H1 (cell line): ENCODE data around the gene NECTIN2.

Experiments used
- BCL11A ChIP-seq, 2 experiments: IDR thresholded peaks; one replicate each; pipeline ENCODE4 v1.6.1; 2011; ENCODE audit warnings: low read depth in 2 of 2, low read length in 2 of 2, mild to moderate bottlenecking in 2 of 2
- CHD1 ChIP-seq: IDR thresholded peaks from 2 replicates; pipeline ENCODE4 v1.6.1; 2012; ENCODE audit warnings: low read depth, low read length, improper control_type of control experiment
- CHD2 ChIP-seq: IDR thresholded peaks from 2 replicates; pipeline ENCODE4 v1.6.1; 2012; ENCODE audit warnings: low read length, improper control_type of control experiment
- CTCF ChIP-seq, 3 experiments: IDR thresholded peaks; 1 replicate in 2 of 3; 2 replicates in 1 of 3; pipeline versions ENCODE4 v1.5.1 to v1.6.1; 2011; ENCODE audit warnings: low read length in 3 of 3, mild to moderate bottlenecking in 3 of 3, inconsistent platforms in 2 of 3, low read depth in 1 of 3, moderate library complexity in 1 of 3; ENCODE audit not compliant: insufficient read depth in 1 of 3; ENCODE audit errors: control extremely low read depth in 1 of 3
- FOSL1 ChIP-seq: IDR thresholded peaks from 2 replicates; pipeline ENCODE4 v1.6.1; 2011; ENCODE audit warnings: mild to moderate bottlenecking, low read depth, low read length, moderate library complexity; ENCODE audit not compliant: insufficient read depth
- GTF2F1 ChIP-seq: IDR thresholded peaks from 2 replicates; pipeline ENCODE4 v1.6.1; 2012; ENCODE audit warnings: low read depth, low read length, improper control_type of control experiment, borderline replicate concordance
- HDAC6 ChIP-seq: IDR thresholded peaks from one replicate; pipeline ENCODE4 v1.7.1; 2012; ENCODE audit warnings: low read depth, mild to moderate bottlenecking, inconsistent platforms, low read length, moderate library complexity
- KDM1A ChIP-seq: fragments of 200-600, 300-600 bp; sonication (generic); IDR thresholded peaks from 2 replicates; pipeline ENCODE4 v1.7.1; 2016; ENCODE audit warnings: mild to moderate bottlenecking, low read length, borderline replicate concordance
- POLR2A ChIP-seq, 2 experiments: IDR thresholded peaks; 1 replicate in 1 of 2; 2 replicates in 1 of 2; pipeline ENCODE4 v1.6.1; 2011; ENCODE audit warnings: low read depth in 2 of 2, low read length in 2 of 2, mild to moderate bottlenecking in 2 of 2; ENCODE audit errors: control extremely low read depth in 1 of 2
- RAD21 ChIP-seq, 2 experiments: IDR thresholded peaks in 1 of 2; conservative IDR thresholded peaks in 1 of 2; 2 replicates each; pipeline ENCODE4 v1.6.1; 2011; ENCODE audit warnings: low read depth in 2 of 2, low read length in 2 of 2, improper control_type of control experiment in 1 of 2, inconsistent platforms in 1 of 2, mild to moderate bottlenecking in 1 of 2, moderate library complexity in 1 of 2
- SIN3A ChIP-seq, 2 experiments: IDR thresholded peaks in 1 of 2; conservative IDR thresholded peaks in 1 of 2; 2 replicates each; pipeline ENCODE4 v1.6.1; 2011 to 2012; ENCODE audit warnings: low read length in 2 of 2, improper control_type of control experiment in 1 of 2, low read depth in 1 of 2, mild to moderate bottlenecking in 1 of 2
- ZNF274 ChIP-seq: IDR thresholded peaks from 2 replicates; pipeline ENCODE4 v1.7.0; 2012; ENCODE audit warnings: low read length, borderline replicate concordance; ENCODE audit errors: extremely low read depth

DNA sequence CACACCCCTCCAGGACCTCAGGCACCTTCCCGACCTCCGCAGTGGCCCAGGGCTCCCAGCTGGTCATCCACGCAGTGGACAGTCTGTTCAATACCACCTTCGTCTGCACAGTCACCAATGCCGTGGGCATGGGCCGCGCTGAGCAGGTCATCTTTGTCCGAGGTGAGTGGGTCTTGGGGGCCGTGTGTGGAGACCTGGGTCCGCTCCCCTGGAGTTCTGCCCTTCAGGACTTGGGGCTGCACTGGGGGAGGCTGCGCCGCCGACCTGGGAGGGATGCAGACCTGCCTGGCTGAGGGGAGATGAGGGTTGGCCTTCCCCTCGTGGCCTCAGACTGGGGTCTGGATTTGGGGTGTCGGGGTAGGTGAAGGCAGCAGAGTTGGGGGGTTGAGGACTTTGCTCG is 28.2 kb downstream of the NECTIN2 start:
- TF ChIP-seq CTCF (IDR thresholded peaks at IDR 0.05; ENCODE audit: control extremely low read depth in 1 of 3, insufficient read depth in 1 of 3, low read depth in 1 of 3, low read length in 3 of 3) (no peak), CHD2 (no peak), KDM1A (no peak), CHD1 (no peak), RAD21 (IDR thresholded peaks at IDR 0.05 in 1 of 2, conservative IDR thresholded peaks at IDR 0.05 in 1 of 2; ENCODE audit: low read depth in 2 of 2, low read length in 2 of 2) (no peak), SIN3A (conservative IDR thresholded peaks at IDR 0.05 in 1 of 2, IDR thresholded peaks at IDR 0.05 in 1 of 2; ENCODE audit: low read depth in 1 of 2, low read length in 2 of 2) (no peak), GTF2F1 (no peak), FOSL1 (no peak), HDAC6 (no peak), BCL11A (IDR thresholded peaks at IDR 0.05; ENCODE audit: low read depth in 2 of 2, low read length in 2 of 2) (no peak), POLR2A (IDR thresholded peaks at IDR 0.05; ENCODE audit: control extremely low read depth in 1 of 2, low read depth in 2 of 2, low read length in 2 of 2) (no peak), ZNF274 (no peak)
